GM23248 (cell line): ENCODE data around the gene HOMEZ. TPM values are rescaled to one million over a fixed set of nuclear protein-coding genes. Genes with fewer than 3 reads are reported as not detected.
A peak's percentile ranks its signal among the peaks of the same experiment; 100 is the strongest.

Experiments used
- DNase-seq: peaks from one replicate; pipeline ENCODE4 v3.0.0-alpha.2; 2015
- H2AFZ ChIP-seq: fragments of 200-600 bp; sonication (generic); 2 replicates; pipeline ENCODE4 v1.6.1; 2016; ENCODE audit warnings: antibody characterized with exemption
- H3F3A ChIP-seq: fragments of 200-600 bp; sonication (generic); 2 replicates; pipeline ENCODE4 v1.6.1; 2016; ENCODE audit warnings: mild to moderate bottlenecking, antibody characterized with exemption, mixed run types; ENCODE audit not compliant: insufficient read depth
- H3K27ac ChIP-seq: fragments of 200-600 bp; sonication (generic); 2 replicates; pipeline ENCODE4 v1.5.1; 2016; ENCODE audit warnings: mild to moderate bottlenecking
- H3K27me3 ChIP-seq: fragments of 200-600 bp; sonication (generic); replicated peaks from 2 replicates; pipeline ENCODE4 v1.6.1; 2016; ENCODE audit warnings: mild to moderate bottlenecking; ENCODE audit not compliant: insufficient read depth
- H3K36me3 ChIP-seq: fragments of 200-600 bp; sonication (generic); 2 replicates; pipeline ENCODE4 v1.6.1; 2016; ENCODE audit warnings: low read depth, mild to moderate bottlenecking
- H3K4me1 ChIP-seq: fragments of 200-600 bp; sonication (generic); 2 replicates; pipeline ENCODE4 v1.6.1; 2016; ENCODE audit warnings: mild to moderate bottlenecking; ENCODE audit not compliant: insufficient read depth
- H3K4me2 ChIP-seq: fragments of 200-600 bp; sonication (generic); one replicate; pipeline ENCODE4 v1.6.1; 2016; ENCODE audit warnings: mild to moderate bottlenecking; ENCODE audit not compliant: unreplicated experiment
- H3K4me3 ChIP-seq: fragments of 200-600 bp; sonication (generic); 2 replicates; pipeline ENCODE4 v1.5.1; 2016; ENCODE audit warnings: mild to moderate bottlenecking
- H3K79me2 ChIP-seq: fragments of 200-600 bp; sonication (generic); 2 replicates; pipeline ENCODE4 v1.6.1; 2016; ENCODE audit warnings: mild to moderate bottlenecking; ENCODE audit not compliant: insufficient read depth
- H3K9ac ChIP-seq: fragments of 200-600 bp; sonication (generic); 2 replicates; pipeline ENCODE4 v1.6.1; 2016; ENCODE audit warnings: mild to moderate bottlenecking
- H3K9me2 ChIP-seq: fragments of 200-600 bp; sonication (generic); 2 replicates; pipeline ENCODE4 v1.6.1; 2016; ENCODE audit warnings: mixed run types, mild to moderate bottlenecking, moderate library complexity; ENCODE audit not compliant: insufficient read depth
- H3K9me3 ChIP-seq: fragments of 200-600 bp; sonication (generic); one replicate; pipeline ENCODE4 v1.6.1; 2017; ENCODE audit warnings: low read depth
- H4K20me1 ChIP-seq: fragments of 200-600 bp; sonication (generic); 2 replicates; pipeline ENCODE4 v1.6.0; 2016; ENCODE audit not compliant: insufficient read depth
- EZH2 ChIP-seq: fragments of 200-600 bp; sonication (generic); IDR thresholded peaks from 2 replicates; pipeline ENCODE4 v1.6.1; 2018; ENCODE audit warnings: antibody characterized with exemption, mild to moderate bottlenecking; ENCODE audit not compliant: insufficient read depth, poor library complexity, severe bottlenecking
- EZH2phosphoT487 ChIP-seq: fragments of 200-600 bp; sonication (generic); IDR thresholded peaks from 2 replicates; pipeline ENCODE4 v1.6.1; 2018; ENCODE audit warnings: antibody characterized with exemption, moderate library complexity, mild to moderate bottlenecking, low read depth; ENCODE audit not compliant: insufficient read depth
- WGBS, 2 experiments: methylation state at CpG; one replicate each; pipeline ENCODE4 v1.1.6; 2015 to 2017; ENCODE audit warnings: low lambda C conversion rate in 2 of 2, low coverage in 1 of 2; ENCODE audit errors: missing lambda C conversion rate in 2 of 2; 5-methylcytosine and 5-hydroxymethylcytosine counted together
- in situ Hi-C: fragments of 300-500 bp; cut with MboI; formaldehyde crosslinking; loops from 2 replicates; pipeline ENCODE4 v1.15.0; 2020
- polyA plus RNA-seq: library from polyadenylated mRNA; unstranded; fragments of >200 nt; fragmentation: Nextera tagmentation; extraction: Ambion mirVana; gene quantifications from 2 replicates; pipeline ENCODE4 v1.2.1, GENCODE V29; 2016
- total RNA-seq: library from RNA; depleted of rRNA; stranded (reverse); fragments of >200 nt; shearing (Covaris generic); gene quantifications from 2 replicates; pipeline ENCODE4 v1.2.3, GENCODE V29; 2014; rRNA removed

HOMEZ gene
- total RNA-seq (7.6 and 8.7 TPM in 2 replicates), polyA plus RNA-seq (5.0 and 5.8 TPM in 2 replicates)

- in situ Hi-C loops: no loop called here
- Histone ChIP-seq H3K36me3 (no peaks in the 10 kb centered on the region), H3K4me1 (peaks cover 15% of the 10 kb centered on the region), H3K4me3 (peak within 1 kb of the TSS; percentile 88), H3F3A (peaks cover 7% of the 10 kb centered on the region), H3K27ac (peak within 1 kb of the TSS; percentile 84), H3K27me3 (no peaks in the 10 kb centered on the region), H3K9ac (peak within 1 kb of the TSS; percentile 89), H3K79me2 (peaks cover 24% of the 10 kb centered on the region), H2AFZ (peak within 1 kb of the TSS; percentile 95), H3K9me3 (no peaks in the 10 kb centered on the region), H4K20me1 (no peaks in the 10 kb centered on the region), H3K4me2 (peak within 1 kb of the TSS; percentile 92), H3K9me2 (no peaks in the 10 kb centered on the region)
- WGBS, 2 experiments: 3% methylated on average over 34 to 51 of the region's 53 CpGs
- no peak for TF ChIP-seq EZH2
- TF ChIP-seq EZH2phosphoT487: no peak
- peak; percentile 100 for DNase-seq
Measured at GRCh38 chr14:23286020-23286901, at the start of gene HOMEZ. Gene HOMEZ (minus strand): TSS chr14:23286132. CDS start chr14:23285952, 180 bp downstream.

GRCh38 chr14:23335623-23336022, 49.7 kb upstream of the HOMEZ start:
- in situ Hi-C loops: no loop called here
- TF ChIP-seq EZH2 (no peak), EZH2phosphoT487 (no peak)
- H3K27me3 ChIP-seq: peaks cover 3% of the 10 kb centered on the region; the same call in 1 of the 2 replicates
- no peaks in the 10 kb centered on the region for H3K79me2 ChIP-seq
- H3K4me3 ChIP-seq: no peak overlapping the region
- no peak for DNase-seq
- no peaks in the 10 kb centered on the region for H3F3A ChIP-seq
- no peaks in the 10 kb centered on the region for H3K36me3 ChIP-seq
- no peak overlapping the region for H3K9ac ChIP-seq
- no peaks in the 10 kb centered on the region for H3K4me1 ChIP-seq
- H3K9me2 ChIP-seq: no peaks in the 10 kb centered on the region
- no peaks in the 10 kb centered on the region for H3K9me3 ChIP-seq
- no peak overlapping the region for H2AFZ ChIP-seq
- H3K4me2 ChIP-seq: no peak overlapping the region
- 35 to 40% methylated on average over 5 of the region's 5 CpGs for WGBS, 2 experiments
- H4K20me1 ChIP-seq: no peaks in the 10 kb centered on the region
- no peak overlapping the region for H3K27ac ChIP-seq

- H3K27me3 ChIP-seq: no peaks in the 10 kb centered on the region; the same call in 1 of the 2 replicates
- no peak overlapping the region for H2AFZ ChIP-seq
- no peaks in the 10 kb centered on the region for H4K20me1 ChIP-seq
- H3K4me2 ChIP-seq: no peak overlapping the region
- in situ Hi-C loops: no loop called here
- no peaks in the 10 kb centered on the region for H3K9me2 ChIP-seq
- no peak overlapping the region for H3K4me3 ChIP-seq
- peaks cover 5% of the 10 kb centered on the region for H3K4me1 ChIP-seq
- no peaks in the 10 kb centered on the region for H3K9me3 ChIP-seq
- 20 to 24% methylated on average over 4 of the region's 4 CpGs for WGBS, 2 experiments
- no peak for TF ChIP-seq EZH2
- no peak for TF ChIP-seq EZH2phosphoT487
- H3K79me2 ChIP-seq: peaks cover 18% of the 10 kb centered on the region
- peak; percentile 78 for DNase-seq
- no peak overlapping the region for H3K9ac ChIP-seq
- peaks cover 26% of the 10 kb centered on the region for H3K36me3 ChIP-seq
- no peak overlapping the region for H3K27ac ChIP-seq
- H3F3A ChIP-seq: peaks cover 29% of the 10 kb centered on the region
Measured at GRCh38 chr14:23327947-23328744, 42.2 kb upstream of the HOMEZ start.
